IPS DF 4.7 (cell line): Measurements from ENCODE around the gene AMIGO1.

ENCODE experiments used
- DNase-seq: peaks from one replicate; pipeline ENCODE4 v3.0.0-alpha.2; 2013; ENCODE audit warnings: low spot score; ENCODE audit errors: extremely low read depth

AMIGO1 gene, protein sequence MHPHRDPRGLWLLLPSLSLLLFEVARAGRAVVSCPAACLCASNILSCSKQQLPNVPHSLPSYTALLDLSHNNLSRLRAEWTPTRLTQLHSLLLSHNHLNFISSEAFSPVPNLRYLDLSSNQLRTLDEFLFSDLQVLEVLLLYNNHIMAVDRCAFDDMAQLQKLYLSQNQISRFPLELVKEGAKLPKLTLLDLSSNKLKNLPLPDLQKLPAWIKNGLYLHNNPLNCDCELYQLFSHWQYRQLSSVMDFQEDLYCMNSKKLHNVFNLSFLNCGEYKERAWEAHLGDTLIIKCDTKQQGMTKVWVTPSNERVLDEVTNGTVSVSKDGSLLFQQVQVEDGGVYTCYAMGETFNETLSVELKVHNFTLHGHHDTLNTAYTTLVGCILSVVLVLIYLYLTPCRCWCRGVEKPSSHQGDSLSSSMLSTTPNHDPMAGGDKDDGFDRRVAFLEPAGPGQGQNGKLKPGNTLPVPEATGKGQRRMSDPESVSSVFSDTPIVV

DNA sequence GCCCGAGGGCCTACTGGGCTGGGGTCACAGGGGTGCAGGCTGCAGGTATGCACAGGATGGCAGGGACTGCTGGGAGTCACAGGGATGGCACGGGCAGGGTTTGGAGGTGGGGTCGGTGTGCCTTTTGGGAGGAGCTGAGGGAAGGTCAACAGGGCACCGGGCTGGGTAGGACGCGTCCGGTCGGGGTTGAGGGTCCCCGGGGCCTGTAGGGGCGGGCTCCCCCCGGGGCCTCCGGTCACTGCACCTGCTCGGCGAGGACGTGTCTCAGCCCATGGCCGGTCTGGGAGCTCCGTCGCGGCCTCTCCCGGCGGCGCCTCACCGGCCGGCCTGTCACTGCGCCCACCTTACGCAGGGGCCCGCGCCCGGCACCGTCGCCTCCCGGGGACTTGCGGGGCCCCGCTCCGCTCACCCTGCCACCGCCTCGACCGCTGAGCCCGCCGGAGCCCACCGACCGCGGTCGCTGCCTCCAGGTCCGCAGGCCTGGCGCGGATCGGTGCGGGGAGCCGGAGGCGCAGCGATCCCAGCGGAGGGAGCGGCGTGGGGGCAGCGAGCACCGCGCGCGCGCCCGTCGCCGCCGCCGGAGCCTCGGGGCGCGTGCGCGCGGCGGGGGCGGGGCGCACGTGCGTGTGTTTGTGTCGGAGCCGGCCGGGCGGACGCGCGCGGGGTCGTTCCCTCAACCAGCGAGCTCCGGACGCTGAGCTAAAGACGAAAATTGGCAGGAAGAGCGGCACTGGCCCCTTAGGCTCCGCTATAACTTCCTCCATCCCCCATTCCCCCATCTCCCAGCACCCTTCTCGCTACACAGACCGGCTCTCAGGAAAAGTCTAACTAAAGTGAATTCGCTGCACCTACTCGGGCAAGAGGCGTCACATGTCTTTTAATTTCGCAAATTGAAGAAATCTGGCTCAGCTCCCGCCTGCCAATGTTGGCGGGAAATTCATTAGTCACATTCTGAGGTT, at the start of gene AMIGO1:
AMIGO1 (minus strand) TSS at position 552 of the 959 bp plus-strand sequence. CDS start 815 bp downstream, outside the sequence.
- no peak for DNase-seq

DNA sequence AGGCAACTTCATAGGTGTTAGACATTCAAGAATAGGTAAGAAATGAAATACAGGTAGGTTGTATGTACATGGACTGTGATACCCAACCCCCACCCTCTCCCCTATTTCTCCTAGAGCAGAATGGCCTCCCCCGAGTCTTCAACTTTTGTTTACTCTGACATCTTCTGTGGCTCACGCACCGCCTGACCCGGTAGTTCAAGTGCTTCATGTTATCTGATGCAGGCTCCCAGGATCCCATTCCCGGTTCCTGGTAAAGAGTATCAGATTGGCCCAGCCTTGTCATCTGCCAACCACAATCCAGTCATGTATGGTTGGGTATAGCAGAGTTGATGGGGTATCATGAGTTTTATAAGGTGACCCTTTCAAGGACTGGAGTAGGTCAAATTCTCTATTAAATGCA, 48.0 kb upstream of the AMIGO1 start:
- DNase-seq, result no peak

DNA sequence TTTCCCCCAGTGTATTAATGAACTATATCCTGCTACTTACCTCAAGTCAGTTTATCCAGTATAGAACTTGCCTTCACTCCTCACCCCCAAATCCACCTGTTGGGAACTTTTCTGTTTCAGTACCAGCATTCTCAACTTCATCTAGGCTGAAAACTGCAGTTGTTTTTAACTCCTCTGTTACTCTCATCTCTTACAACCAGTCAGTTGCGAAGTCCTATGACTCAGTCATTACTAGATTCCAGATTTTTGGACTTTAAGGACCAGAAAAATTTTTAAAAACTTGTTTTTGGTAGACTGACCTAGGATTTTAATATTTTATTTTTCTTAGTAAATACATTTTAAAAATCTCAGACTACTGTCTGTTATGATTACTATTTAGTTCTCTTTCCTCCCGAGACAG, 47.0 kb upstream of the AMIGO1 start:
- no peak for DNase-seq

DNA sequence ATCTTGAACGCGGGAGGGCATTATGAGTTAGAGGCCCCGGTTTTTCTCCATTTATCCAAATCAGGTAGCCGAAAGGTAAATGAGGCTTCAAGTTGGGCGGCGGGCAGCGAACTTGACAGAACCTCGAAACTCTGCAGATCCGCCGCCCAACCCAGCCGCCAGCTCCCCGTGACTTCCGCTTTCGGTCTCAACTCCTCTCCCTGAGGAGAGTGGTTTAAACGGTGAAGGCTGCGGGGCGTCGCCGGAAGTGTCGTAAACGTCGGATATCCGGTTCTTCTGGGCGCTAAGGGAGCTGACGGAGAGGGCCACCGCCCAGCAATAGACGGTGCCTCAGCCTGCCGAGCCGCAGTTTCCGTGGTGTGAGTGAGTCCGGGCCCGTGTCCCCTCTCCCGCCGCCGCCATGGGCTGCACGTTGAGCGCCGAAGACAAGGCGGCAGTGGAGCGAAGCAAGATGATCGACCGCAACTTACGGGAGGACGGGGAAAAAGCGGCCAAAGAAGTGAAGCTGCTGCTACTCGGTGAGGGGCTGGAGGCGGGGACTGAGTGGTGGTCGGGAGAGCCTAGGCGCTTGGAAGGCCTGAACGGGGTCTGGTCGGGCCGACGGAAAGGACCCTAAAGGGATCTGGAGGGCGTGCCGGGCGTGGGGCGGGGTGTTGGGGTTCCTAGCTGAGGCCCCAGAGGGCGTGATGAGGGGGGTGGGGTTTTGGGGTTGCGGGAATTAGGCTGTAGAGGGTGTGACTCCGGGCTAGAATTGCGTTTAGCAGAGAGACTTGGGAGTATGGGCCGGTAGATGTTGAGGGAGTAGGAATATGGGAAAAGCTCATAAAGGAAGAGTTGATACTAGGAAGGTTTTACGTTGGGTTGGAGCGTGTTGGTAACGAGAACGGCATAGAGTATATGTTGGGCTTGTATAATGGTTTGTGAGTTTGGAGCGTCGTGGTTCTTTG, 39.1 kb upstream of the AMIGO1 start, which contains the start of gene GNAI3:
GNAI3 (plus strand) TSS at position 295 of the 947 bp plus-strand sequence; CDS start at position 401, 106 bp downstream.
- DNase-seq, result peak; percentile 76

DNA sequence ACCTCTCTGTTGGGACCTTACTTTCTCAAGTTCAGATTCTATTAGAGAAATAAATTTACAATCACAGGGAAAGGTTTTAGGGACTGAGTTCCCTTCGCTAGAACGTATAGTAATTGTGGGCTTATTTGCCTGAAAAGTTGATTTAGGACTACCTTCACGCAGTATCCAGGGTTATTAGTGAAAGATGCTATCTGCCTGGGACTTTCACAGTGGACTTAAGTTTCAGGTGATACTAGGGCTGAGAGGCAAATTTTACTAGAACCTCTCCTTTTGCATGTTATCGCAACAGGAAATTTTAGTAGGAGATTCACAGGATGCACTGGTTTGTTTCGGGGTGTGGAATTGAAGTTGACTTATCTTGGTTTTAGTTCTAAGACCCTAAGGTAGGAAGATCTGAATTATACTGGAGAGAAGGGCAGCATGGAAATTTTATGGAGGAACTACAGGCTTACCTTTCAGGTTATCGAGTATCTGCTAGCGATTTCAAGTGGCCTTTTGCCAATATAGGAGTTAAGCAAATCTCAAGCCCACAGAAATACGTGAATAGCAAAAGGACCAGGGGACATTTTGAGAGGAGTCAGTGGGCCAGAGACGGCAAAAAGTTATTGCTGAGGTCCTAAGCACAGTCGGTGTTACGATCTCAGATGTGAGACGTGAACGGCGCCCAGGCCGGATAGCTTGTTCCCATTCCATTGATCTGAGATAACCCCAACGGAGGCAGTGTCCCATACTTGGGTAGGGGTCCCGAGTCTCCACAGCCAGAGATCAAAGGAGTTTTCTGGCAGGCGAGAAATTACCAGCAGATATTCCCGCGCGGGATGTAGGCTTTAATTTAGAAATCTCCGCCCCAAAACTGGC, 38.2 kb upstream of the AMIGO1 start:
- DNase-seq, result no peak

DNA sequence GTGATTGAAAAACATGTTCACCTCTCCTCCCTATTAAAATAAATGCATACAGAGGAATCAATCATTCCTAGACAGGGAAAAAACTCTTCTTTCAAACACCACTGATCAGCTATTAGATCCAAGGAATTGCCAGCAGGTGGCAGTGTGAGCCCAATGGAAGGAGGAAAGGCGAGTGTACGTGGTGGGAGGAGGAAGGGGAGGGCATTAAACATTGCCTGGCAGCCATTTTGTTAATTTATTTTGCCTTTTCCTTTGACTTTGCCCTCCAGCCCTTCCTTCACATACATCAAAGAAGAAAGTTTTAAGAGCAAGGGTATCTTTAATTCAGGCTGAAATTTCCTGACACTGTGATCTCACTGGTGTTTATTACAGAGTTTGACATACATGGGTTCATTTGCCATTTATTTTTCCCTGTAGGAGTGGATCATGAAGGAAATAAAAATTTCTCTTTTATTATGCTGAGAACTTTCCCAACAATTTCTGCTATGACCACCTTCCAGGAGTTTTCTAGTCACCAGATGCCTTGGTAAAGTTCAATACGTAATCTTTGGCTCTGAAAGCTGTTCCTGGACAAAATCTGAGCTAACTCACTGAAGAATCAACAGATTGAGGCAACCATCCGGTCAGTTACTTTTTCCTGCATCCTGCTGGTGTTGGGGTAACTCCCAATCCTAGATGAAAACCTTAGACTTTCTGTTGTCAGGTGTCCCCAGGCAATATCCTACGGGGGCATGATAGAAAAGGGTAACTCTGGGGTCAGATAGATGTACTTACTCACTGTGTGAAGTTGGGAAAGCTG, 37.0 kb upstream of the AMIGO1 start:
- peak; percentile 69 for DNase-seq

DNA sequence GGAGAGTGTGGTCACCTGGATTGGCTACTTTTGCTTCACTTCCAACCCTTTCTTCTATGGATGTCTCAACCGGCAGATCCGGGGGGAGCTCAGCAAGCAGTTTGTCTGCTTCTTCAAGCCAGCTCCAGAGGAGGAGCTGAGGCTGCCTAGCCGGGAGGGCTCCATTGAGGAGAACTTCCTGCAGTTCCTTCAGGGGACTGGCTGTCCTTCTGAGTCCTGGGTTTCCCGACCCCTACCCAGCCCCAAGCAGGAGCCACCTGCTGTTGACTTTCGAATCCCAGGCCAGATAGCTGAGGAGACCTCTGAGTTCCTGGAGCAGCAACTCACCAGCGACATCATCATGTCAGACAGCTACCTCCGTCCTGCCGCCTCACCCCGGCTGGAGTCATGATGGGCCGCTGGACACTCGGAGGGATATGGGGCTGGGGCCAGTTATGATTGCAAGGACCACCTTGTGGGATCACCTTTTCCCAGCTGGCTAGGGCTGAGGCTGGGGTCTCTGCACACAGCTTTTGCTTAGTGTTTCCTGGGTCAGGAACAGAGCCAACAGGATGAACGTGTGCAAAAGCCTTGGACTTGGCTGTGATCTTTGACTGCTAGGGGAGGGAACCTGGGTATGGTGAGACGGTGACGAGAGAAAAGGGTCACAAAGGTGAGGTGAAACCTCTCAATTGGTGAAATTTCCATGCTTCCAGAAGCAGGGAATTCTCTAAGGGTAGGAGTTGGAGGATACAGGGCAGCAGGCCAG, 34.6 kb upstream of the AMIGO1 start:
- no peak for DNase-seq

DNA sequence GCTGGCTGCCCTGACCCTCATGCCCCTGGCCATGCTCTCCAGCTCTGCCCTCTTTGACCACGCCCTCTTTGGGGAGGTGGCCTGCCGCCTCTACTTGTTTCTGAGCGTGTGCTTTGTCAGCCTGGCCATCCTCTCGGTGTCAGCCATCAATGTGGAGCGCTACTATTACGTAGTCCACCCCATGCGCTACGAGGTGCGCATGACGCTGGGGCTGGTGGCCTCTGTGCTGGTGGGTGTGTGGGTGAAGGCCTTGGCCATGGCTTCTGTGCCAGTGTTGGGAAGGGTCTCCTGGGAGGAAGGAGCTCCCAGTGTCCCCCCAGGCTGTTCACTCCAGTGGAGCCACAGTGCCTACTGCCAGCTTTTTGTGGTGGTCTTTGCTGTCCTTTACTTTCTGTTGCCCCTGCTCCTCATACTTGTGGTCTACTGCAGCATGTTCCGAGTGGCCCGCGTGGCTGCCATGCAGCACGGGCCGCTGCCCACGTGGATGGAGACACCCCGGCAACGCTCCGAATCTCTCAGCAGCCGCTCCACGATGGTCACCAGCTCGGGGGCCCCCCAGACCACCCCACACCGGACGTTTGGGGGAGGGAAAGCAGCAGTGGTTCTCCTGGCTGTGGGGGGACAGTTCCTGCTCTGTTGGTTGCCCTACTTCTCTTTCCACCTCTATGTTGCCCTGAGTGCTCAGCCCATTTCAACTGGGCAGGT, 33.9 kb upstream of the AMIGO1 start:
- no peak for DNase-seq

DNA sequence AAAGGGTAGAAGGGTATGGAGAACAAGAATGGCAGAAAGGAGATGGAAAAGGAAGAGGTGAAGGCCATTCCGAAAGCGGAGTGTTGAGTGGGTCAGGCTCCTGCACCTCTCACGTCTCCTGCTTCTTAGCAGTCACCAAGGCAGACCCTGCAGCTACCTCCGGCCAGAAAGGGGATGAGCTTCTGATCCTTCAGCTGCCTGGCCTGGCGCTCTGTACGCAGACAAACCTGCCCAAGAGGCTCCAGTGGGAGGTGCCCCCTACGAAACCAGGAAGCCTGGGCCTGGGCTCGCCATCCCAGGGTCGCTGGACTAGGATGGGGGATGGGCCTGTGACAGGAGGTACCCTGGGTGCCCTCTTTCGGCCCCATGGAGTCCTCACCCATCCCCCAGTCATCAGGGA, 33.1 kb upstream of the AMIGO1 start:
- no peak for DNase-seq

DNA sequence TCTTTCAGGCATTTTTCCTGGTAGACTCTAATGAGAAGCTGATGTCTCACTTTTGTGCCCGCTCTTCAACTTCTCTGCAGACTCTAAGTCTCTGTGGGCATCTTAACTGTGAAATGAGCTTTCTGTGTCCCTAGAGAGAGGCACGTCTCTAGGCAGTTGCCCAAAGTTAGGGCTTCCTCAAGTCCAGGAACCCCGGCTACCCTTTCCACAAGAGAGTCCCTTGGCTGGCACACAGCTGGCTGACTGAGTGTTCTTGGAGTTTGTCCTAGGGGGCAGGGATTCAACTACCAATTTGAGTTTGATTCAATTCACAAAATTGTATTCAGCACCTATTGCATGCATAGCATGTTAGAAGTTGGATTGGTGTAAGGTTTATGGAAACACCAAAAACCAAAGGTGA, 31.6 kb upstream of the AMIGO1 start:
- DNase-seq, result no peak

DNA sequence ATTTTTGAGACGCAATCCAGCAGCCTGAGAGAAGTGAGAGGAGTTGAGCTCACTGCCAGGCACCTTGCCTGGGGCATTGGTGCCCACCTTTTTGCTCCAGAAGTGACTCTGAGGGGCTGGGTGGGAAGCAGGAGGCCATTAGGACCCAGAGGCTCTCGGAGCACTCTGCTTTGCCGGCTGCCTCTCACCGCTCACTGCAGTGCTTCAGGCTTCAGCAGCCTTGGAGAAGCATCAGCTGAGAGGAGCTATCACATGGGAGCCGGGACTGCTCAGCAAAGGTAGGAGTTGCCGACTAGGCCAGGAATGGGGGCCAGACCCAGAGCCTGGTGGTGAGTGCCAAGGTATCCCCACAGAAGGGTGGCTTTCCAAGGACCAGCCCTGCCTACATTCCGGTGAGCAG, 30.1 kb upstream of the AMIGO1 start, which contains the start of gene GPR61:
GPR61 (plus strand) TSS at position 197 of the 400 bp plus-strand sequence. CDS start 3,151 bp downstream, outside the sequence.
- no peak for DNase-seq

DNA sequence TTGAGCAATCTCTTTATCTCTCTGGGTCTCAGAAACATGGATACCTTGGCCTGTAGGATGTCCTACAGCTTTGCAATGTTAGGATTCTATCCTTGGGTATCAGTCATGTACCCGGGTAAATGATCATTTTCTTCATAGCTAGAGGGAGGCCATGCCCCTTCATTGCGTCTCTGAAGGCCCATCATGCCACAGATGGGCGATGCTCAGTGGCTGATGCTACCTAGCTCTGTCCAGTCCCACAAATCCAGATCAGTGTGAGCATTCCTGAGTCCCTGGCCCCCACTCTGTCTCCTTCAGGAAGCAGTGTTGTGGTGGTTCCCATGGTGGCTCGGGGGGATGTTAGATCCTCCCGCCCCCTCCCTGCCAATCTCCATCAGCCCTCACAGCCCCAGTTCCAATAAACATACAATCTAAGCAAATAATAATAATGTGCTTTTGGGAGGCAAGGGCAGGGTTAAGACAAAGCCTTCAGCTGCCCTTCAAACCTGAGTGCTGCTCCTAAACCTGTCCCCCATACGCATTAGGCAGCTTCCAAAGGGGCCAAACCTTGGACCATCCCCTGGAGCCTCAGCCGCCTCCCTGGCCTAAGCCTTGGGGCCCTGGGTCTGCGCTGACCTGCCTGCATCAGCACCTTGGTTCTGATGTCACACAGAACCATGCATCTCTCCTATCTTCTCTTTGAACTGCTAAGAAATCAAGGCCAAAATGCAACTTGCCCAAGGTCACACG, 29.5 kb upstream of the AMIGO1 start:
- DNase-seq, result no peak

DNA sequence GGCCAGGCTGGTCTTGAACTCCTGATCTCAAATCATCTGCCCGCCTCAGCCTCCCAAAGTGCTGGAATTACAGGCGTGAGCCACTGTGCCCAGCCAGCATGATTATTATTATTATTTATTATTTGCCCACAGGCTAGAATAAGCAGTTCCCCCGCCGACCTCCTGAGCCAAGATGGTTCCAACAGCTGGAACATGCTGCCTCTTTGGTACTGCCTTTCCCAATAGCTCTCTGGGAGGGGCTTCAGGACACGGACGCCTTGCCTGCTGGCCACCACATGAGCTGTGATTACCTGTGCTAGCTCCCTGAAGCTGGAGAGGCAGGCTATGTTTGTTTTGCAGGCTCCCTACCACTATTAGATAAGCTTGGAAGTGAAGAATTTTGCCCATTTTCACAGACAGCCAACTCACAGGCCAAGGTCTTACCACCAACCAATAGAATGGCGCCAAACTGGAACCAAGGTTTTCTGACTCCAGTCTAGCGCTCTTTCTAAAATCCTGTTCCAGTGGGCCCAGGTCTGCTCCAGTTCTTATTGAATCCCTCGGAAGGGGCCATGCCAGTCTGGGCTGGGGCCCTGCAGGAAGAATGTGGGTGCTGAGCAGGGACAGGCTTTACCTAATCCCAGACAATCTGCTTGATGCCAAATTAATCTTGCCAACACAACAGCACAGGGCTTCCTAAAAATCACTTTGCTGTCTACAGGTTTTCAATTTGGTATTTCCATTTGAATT, 28.1 kb upstream of the AMIGO1 start:
- DNase-seq, result no peak

DNA sequence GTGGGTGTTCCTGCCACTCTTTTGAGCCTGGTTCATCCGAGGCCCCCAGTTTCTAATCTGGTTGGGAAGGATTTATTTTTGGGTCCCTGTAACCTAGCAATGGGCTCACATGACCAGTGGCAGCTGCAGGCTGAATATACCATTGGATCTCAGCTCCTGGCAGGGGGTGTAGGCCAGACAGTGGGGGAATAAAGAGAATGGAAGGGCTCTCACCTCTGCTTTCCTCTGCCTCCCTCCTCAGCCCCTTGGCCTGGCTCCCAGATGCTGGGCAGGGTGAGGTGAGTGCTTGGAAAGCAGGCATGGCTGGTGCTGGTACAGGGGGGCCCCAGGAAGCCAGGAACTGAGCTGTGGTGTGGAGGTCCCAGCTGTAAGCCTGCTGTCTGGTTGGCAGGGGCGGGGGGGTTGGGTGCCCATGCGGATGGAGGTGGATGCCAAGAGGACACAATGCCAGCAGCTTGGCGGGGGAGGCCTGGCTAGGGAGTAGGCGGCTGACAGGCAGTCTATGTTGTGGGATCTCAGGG, 26.5 kb upstream of the AMIGO1 start:
- DNase-seq, result no peak

DNA sequence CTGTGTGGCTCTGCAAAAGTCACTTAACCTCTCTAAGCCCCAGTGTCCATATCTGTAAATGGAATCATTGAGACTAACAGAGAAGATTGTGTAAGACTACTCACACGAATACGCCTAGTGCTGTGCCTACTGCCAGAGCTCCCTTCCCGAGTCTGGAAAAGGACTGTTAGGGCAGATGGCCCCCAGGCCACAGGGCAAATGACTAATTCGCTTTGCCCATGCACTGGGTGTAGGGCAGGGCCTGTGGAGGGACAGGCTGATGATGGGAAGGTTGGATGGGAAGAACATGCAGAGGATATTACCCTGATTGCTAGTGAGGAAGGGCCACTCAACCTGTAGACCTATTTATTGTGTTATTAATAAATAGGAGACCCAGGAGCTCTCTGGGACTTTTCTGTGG, 26.0 kb upstream of the AMIGO1 start:
- no peak for DNase-seq

DNA sequence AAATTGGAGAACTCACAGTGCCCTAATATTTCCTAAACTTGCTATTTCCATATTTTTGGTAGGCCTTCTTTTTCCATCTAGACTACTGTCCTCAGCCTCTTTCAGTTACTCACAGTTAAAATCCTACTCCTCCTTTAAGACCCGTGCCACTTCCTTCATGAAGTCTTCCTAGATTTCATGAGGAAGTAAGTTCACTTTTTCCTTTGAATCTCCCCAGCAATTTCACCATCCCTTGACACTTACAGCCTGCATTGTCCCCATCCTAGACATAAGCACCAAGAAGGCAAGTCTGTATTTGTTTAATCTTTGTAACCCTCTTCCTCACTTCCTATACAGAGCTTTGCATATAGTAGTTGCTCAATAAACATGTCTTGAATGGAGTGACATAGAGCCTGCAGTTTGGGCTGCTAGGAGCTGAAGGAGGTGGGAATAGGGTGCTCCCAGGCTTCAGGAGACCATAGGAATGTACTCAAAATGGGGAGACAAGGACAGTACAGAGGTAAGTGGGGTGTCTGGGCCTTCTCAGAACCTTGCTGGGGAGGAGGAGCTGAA, 24.9 kb upstream of the AMIGO1 start:
- DNase-seq, result no peak
